ENCODE measurements around the gene TMEM151B.

Gene TMEM151B

DNA sequence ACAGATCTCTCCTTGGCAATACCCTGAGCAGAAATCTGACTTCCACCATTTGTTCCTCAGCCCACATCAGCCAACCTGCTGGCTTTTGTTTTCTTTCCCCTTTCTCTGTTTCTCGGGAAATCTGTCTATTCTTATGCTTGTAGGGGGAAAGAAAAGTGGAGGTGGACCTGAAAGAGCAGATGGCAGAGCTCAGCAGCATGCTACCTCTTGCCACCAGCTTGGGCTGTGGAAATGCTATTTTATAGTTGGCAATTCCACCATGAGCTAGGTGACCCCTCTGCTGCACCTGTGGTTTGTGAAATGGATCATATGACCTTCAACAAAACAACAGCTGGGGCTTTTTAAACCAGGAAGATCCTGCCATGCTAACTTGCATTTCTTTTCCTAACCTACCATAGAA is 65.4 kb downstream of the TMEM151B start:
- TF ChIP-seq, protein P1, sequence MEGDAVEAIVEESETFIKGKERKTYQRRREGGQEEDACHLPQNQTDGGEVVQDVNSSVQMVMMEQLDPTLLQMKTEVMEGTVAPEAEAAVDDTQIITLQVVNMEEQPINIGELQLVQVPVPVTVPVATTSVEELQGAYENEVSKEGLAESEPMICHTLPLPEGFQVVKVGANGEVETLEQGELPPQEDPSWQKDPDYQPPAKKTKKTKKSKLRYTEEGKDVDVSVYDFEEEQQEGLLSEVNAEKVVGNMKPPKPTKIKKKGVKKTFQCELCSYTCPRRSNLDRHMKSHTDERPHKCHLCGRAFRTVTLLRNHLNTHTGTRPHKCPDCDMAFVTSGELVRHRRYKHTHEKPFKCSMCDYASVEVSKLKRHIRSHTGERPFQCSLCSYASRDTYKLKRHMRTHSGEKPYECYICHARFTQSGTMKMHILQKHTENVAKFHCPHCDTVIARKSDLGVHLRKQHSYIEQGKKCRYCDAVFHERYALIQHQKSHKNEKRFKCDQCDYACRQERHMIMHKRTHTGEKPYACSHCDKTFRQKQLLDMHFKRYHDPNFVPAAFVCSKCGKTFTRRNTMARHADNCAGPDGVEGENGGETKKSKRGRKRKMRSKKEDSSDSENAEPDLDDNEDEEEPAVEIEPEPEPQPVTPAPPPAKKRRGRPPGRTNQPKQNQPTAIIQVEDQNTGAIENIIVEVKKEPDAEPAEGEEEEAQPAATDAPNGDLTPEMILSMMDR (conservative IDR thresholded peaks at IDR 0.05; ENCODE audit: low read length): no peak
- no peak overlapping the region for H3K4me3 ChIP-seq (ENCODE audit: low read length)
- DNase-seq (ENCODE audit: low read depth): no peak

DNA sequence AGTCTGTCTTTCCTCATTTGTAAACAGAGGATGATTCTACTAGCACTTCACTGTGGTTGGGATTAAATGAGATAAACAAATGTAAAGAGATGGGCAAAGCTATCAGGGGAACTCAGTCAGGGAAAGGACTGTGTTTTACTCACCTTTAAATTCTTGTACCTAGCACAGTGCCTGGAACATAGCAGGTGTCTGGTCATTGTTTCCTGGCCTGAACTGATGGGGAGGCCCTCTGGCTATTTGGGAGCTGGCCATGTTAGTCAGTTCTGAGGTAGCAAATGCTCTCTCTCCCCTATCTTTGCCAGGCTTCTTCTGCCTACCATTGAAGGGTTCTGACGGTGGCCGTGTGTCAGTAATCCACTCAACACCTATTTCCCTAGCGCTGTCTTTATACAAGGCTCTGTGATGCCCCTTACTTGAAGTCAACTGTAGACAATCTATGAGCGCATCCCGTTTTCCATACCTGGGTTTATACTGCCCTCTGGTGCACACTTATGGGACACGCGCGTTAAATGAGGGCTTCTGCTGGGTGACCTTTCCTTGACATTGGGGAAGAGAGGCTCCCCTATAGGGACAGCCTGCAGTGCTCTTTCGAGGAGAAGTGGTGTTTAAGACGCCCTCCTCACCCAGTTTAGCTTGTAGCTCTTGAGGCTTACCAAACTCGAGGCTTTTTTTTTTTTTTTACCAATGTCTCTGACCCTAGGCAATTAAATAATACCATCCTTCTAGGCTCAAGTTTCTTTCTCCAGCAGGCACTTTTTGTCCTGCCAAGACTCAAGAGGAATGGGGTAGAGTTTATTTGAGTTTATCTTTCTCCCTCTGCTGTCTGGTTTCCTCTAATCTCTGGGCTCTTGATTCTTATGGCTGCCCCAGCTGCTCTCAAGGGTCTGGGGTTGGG is 68.2 kb downstream of the TMEM151B start:
- DNase-seq (ENCODE audit: low read depth): peak; percentile 53
- no peak overlapping the region for H3K4me3 ChIP-seq (ENCODE audit: low read length)
- TF ChIP-seq, protein P1 (conservative IDR thresholded peaks at IDR 0.05; ENCODE audit: low read length): peak; percentile 82

DNA sequence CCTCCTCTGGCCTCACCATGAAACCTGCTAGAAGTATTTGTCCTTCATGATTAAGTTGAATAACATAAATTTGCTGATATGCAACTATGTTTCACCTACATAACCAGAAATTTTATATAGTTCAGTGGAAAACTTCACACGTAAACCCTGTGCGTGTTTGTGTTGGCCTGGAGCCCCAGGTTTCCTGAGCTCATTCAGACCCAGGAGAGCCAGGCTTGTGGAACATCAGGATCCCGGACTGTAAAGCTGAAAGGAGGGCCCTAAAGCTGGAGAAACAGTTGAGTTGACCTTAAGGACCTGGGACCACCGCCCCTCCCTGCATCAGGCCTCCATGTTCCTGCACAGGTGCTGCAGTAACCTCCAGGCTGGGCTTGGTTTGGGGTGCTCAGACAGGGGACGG is 69.1 kb downstream of the TMEM151B start:
- no peak for DNase-seq (ENCODE audit: low read depth)
- TF ChIP-seq, protein P1 (conservative IDR thresholded peaks at IDR 0.05; ENCODE audit: low read length): no peak

DNA sequence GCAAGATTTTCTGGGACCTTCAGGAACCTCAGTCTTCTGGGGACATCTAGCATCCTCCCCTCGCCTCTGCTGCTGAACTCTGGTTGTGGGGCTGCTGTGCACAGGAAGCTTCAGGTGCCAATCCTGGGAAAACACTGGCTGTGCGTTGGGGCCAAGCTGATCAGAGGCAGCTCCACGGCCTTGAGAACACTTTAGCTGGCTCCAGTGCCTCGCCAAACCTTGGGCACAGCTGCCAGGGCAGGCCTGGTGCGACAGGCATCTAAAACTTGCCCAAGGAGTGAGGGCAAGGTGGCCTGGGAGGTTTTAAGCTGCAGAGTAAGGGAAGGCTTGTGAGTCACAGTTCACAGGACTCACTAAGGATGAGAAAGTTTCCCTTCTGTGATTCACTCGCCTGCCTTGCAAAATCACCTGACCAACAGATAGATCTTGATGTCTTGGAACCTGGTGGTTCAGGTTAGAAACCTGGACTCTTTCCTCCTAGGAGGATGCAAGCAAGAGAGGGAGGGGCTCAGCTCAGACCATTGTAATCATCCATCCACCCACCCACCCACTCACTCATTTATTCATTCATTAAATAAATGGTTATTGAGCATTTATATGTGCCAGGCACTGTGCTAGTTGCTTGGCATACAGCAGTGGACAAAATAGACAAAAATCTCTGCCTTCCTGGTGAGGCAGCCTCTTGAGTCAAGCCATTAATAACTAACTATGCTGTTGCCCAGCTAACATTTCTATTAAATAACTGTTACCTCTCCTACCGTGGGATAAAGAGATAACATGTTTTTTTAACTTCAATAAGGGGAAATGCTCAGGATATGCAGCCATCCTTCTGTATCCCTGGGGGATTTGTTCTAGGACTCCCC is 69.7 kb downstream of the TMEM151B start:
- peak; percentile 5 for DNase-seq (ENCODE audit: low read depth)
- no peak overlapping the region for H3K4me3 ChIP-seq (ENCODE audit: low read length)
- TF ChIP-seq, protein P1 (conservative IDR thresholded peaks at IDR 0.05; ENCODE audit: low read length): no peak

More for the DNA sequence above, 69.1 kb downstream of the TMEM151B start:
- no peak overlapping the region for H3K4me3 ChIP-seq (ENCODE audit: low read length)

DNA sequence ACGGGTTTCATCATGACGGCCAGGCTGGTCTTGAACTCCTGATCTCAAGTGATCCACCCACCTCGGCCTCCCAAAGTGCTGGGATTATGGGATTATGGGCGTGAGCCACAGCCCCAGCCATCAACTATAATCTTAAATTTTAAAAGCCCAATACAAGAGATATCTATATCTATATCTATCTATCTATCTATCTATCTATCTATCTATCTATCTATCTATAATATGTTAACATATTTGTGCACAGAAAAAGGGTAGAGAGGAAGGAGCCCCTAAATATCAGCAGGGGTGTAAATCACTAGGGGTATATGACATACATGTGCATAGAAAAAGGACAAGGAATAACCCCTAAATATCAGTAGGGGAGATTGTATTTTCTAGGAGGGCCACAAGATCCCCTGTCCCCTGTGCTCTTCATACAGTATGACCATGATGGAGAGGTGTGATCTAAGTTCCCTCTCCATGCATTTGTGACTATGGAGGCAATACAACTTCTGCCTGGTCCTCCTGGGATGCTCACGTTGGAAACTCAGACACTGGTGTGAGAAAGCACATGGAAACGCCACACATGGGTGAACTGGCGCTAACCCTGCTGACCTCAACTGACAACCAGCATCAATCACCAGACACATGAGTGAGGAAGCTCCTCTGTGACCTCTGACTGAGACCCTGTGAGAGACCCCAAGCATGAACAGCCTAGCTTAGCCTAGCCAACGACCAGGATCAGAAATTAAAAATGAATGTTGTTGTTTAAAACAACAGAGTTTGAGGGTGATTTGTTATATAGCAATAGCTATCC is 71.0 kb downstream of the TMEM151B start:
- no peak overlapping the region for H3K4me3 ChIP-seq (ENCODE audit: low read length)
- TF ChIP-seq, protein P1 (conservative IDR thresholded peaks at IDR 0.05; ENCODE audit: low read length): no peak
- no peak for DNase-seq (ENCODE audit: low read depth)

DNA sequence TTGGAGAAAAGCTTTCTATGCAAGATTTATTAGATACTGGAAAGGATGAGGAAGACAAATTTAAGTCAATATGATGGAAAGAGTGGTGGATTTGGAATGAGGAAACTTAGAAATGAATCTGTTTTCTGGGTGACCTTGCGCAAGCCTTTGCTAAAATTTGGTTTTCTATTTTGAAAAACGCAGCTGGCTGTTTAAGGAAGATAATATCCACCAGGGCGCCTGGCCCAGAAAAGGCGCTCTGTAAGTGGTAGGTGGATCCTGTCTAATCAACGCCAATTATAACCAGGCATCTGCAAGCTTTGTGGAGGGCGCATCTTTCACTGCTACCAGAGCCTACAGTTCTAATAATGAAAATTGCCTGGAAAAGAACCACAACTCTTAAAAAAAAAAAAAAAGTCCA is 71.8 kb downstream of the TMEM151B start:
- peak; percentile 5 for DNase-seq (ENCODE audit: low read depth)
- H3K4me3 ChIP-seq (ENCODE audit: low read length): no peak overlapping the region
- TF ChIP-seq, protein P1 (conservative IDR thresholded peaks at IDR 0.05; ENCODE audit: low read length): no peak
